Astrocyte of the spinal cord (primary cell): ENCODE measurements around the gene EFNA4.

Experiments used
- DNase-seq: peaks from one replicate; pipeline ENCODE4 v3.0.0; 2011; ENCODE audit warnings: low read depth, low spot score
- H3K4me3 ChIP-seq: 2 replicates; pipeline ENCODE4 v1.5.1; 2011; ENCODE audit warnings: low read depth, mild to moderate bottlenecking, low read length, moderate library complexity
- in situ Hi-C: cut with HindIII; loops from 2 replicates; pipeline ENCODE4 v1.10.0; 2017; ENCODE audit warnings: low sequenced_read_pairs
- TF ChIP-seq, protein P1 (sequence below): IDR thresholded peaks from 2 replicates; pipeline ENCODE4 v1.5.1; 2012; ENCODE audit warnings: low read depth, mild to moderate bottlenecking, low read length, inconsistent platforms

EFNA4 gene

DNA sequence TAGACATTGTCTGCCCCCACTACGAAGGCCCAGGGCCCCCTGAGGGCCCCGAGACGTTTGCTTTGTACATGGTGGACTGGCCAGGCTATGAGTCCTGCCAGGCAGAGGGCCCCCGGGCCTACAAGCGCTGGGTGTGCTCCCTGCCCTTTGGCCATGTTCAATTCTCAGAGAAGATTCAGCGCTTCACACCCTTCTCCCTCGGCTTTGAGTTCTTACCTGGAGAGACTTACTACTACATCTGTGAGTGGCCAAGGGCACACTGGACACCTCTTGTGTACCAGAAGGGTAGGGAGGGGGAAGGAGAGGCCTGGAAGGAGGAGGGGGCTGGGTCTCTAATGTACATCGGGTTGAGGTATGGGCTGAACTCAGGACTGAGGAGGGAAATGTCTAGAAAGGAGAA is 3.2 kb downstream of the EFNA4 start:
- H3K4me3 ChIP-seq: no peak overlapping the region
- in situ Hi-C loops: no loop called here
- TF ChIP-seq, protein P1, sequence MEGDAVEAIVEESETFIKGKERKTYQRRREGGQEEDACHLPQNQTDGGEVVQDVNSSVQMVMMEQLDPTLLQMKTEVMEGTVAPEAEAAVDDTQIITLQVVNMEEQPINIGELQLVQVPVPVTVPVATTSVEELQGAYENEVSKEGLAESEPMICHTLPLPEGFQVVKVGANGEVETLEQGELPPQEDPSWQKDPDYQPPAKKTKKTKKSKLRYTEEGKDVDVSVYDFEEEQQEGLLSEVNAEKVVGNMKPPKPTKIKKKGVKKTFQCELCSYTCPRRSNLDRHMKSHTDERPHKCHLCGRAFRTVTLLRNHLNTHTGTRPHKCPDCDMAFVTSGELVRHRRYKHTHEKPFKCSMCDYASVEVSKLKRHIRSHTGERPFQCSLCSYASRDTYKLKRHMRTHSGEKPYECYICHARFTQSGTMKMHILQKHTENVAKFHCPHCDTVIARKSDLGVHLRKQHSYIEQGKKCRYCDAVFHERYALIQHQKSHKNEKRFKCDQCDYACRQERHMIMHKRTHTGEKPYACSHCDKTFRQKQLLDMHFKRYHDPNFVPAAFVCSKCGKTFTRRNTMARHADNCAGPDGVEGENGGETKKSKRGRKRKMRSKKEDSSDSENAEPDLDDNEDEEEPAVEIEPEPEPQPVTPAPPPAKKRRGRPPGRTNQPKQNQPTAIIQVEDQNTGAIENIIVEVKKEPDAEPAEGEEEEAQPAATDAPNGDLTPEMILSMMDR: no peak
- no peak for DNase-seq

GRCh38 chr1:155068599-155068998 is 5.1 kb downstream of the EFNA4 start:
- TF ChIP-seq, protein P1: no peak
- no peak overlapping the region for H3K4me3 ChIP-seq
- no peak for DNase-seq
- in situ Hi-C loops: no loop called here

DNA sequence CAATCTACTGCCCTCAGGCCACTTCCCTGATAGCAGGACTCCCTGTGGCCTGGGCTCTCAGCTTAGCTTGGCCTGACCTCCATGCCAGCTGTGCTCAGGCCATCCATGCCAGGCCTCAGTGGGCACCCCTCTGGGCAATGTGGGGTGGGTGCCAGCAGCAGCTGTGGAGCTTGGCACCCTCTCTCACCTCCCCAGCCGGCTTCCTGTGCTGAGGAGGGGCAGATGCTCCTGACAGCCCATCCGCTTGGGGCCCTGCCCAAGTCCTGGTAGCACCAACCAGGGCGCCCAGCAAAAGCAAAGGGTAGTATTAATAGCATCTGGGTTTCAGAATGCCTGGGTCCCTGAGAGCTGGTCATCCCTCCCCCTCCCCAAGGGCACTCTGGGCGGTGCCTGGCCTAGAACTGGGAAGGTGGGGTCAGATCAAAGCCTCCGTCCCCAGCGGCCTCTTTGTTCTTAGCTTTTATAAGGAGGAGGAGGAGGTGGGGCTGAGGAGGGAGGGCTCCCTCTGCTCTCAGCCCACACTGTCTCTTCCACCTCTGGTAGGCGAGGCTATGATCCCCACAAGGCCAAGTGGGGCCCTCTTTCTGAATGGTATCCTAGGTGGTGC is 6.1 kb downstream of the EFNA4 start:
- H3K4me3 ChIP-seq: no peak overlapping the region
- in situ Hi-C loops: no loop called here
- TF ChIP-seq, protein P1: no peak
- DNase-seq: no peak

DNA sequence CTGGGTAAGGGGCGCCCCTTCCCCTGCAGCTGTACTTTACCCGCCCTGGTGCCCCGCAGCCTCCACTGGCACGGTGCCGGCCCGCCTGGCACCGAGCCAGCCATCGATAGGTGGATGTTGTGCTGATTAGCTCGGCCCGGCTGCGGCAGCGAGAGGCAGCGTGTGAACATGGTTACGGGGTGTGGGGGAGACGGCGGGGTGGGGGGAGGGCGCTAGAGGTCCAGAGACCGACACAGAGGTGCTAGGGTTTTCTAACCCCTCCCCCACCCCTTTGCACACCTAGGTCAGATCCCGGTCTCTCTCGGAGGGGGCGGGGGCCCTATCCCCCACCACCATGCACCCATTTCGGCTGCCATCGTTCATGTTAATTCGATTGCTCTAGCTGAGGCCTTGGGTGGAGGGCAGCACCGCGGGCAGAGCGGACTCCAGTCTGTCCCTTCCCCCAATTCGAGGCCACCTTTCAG is 6.7 kb downstream of the EFNA4 start:
- no peak overlapping the region for H3K4me3 ChIP-seq
- TF ChIP-seq, protein P1: no peak
- no peak for DNase-seq
- in situ Hi-C loops: no loop called here

DNA sequence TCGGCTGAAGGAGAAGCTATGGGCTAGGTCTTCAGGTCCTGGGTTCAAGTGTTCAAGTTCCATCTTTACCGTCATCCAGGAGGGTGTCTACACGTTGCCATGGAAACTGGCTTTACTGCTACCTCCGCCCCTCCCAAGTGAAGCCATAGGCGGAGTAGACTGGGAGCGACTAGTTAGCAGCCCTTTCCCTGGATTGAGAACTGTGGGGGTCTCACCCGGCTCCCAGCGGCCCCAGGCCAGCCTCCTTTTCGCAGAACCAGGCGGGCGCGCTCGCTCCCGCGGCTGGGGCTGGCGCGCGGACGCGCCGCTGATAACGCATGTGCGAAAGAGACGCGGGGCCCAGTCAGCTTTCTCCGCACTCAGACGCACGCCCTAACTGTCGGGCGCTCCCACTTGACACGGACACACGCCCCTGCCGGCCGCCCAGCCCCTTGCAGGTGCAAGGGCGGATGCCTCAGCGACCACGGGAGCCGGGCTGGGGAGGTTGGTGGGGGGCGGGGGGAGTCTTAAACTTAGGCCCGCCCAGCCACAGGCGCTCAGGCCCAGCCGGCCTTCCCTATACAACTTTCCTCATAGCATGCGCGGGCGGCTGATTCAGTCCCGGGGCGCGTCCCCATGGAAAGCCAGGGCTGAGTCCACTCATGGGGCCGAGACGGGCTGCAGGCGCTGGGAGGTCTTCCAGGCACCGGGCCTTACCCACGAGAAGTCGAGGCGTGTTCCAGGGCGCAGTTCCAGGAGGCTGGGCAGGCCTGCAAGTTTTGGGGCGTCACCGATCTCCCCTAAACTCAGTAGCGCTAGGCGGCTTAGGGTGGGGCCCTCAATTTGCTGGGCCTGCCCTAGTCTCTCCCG is 7.4 kb downstream of the EFNA4 start:
- DNase-seq: peak; percentile 72
- in situ Hi-C loops: no loop called here
- peak overlapping the region; percentile 35 for H3K4me3 ChIP-seq
- TF ChIP-seq, protein P1: peak; percentile 40

DNA sequence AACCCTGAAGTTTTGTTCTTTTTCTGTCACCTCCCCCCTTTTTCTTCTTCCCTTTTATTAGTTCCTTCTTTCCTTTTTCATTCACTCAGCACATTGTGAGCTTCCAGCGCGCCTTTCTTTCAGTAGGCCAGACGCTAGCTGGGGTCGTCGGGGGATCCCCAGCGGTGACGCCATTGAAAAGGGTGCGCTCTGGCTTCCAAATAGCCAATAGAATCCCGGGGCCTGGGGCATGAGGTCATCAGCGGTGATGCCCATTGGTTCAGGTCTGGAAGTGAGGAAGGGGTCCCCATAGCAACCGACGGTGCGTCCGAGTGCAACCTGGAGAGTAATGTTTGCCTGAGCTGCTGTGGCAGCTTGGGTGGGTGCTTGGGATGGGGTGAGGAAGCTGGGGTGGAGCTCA is 8.2 kb downstream of the EFNA4 start:
- DNase-seq: no peak
- in situ Hi-C loops: no loop called here
- no peak overlapping the region for H3K4me3 ChIP-seq
- TF ChIP-seq, protein P1: no peak
